ENCODE measurements around the gene STRN3. TPM values are rescaled to one million over a fixed set of nuclear protein-coding genes. Genes with fewer than 3 reads are reported as not detected.

The STRN3 gene
- total and polyA plus RNA-seq, 2 of the 4 experiments (the other 2 are of a cell fraction), result 10.8 to 78.7 TPM

DNA sequence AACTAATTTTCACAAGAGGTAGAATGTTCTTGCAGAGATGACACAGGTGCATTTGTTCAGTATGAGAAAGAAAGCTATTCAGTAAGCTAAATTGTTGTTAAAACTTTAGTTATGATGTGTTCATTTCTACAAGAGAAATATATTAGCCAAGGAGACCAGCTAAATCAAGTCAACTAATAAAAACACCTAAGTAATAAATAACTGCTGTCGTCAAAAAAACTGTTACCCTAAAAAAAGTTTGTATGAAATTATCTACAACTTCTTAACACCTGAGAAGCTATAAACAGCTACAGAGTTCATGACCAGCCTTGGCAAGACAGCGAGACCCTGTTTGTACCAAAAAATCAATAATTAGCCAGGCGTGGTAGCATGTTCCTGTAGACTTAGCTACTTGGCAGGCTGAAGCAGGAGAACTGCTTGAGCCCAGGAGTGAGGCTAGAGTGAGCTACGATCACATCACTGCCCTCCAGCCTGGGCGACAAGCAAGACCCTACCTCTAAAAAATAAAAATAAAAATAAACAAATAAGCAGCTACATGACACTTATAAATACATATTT lies 68.3 kb downstream of the STRN3 start:
- dilution Hi-C loops (cut with HindIII; ENCODE audit: low sequenced_read_pairs, unreplicated experiment), result no loop called here
- no peaks in the 10 kb centered on the region for H3K27me3 ChIP-seq (ENCODE audit: control insufficient read depth, insufficient read depth, low read length)
- in situ Hi-C loops (cut with MboI; ENCODE audit: low sequenced_read_pairs), result no loop called here
- no peak overlapping the region for H3K4me3 ChIP-seq (ENCODE audit: insufficient read depth, low read depth, low read length)
- H3K18ac ChIP-seq (ENCODE audit: low read depth, low read length), result no peak overlapping the region
- no peak overlapping the region for H3K14ac ChIP-seq (replicated peaks; ENCODE audit: low read depth, low read length)
- peaks cover 4% of the 10 kb centered on the region; the same call in 1 of the 2 replicates for H3K9me1 ChIP-seq (ENCODE audit: insufficient read depth, low read length)
- WGBS, 2 experiments (ENCODE audit: extremely low coverage in 2 of 2, insufficient read length in 1 of 2), result 80% methylated on average over 1 of the region's 5 CpGs; no CpG with 5 or more reads in 1 of the 2 experiments
- H4K8ac ChIP-seq (ENCODE audit: low read depth in 2 of 2, low read length in 2 of 2), result no peak overlapping the region
- H2BK5ac ChIP-seq (ENCODE audit: low read depth, low read length, poor library complexity, severe bottlenecking), result no peak overlapping the region
- H2BK20ac ChIP-seq (ENCODE audit: low read depth, low read length), result no peak overlapping the region
- intact Hi-C loops (cut with micrococcal nuclease), result no loop called here
- peaks cover 22 to 54% of the 10 kb centered on the region in 2 experiments for H3K79me1 ChIP-seq (ENCODE audit: low read depth in 1 of 2, low read length in 2 of 2)
- DNase-seq, result no peak
- H3K4me1 ChIP-seq (ENCODE audit: control insufficient read depth, insufficient read depth, low read length), result no peaks in the 10 kb centered on the region
- no peak overlapping the region for H2AFZ ChIP-seq (replicated peaks; ENCODE audit: low read length, poor library complexity)
- TF ChIP-seq MAFK (IDR thresholded peaks at IDR 0.05; ENCODE audit: low read depth, low read length) (no peak), RCOR1 (IDR thresholded peaks at IDR 0.05; ENCODE audit: insufficient replicate concordance, low read length) (no peak), NFE2L2 (IDR thresholded peaks at IDR 0.05; ENCODE audit: low read depth, low read length) (no peak), MXI1 (IDR thresholded peaks at IDR 0.05; ENCODE audit: borderline replicate concordance, low read depth, low read length) (no peak), CHD1 (IDR thresholded peaks at IDR 0.05; ENCODE audit: low read depth, low read length) (no peak), RAD21 (IDR thresholded peaks at IDR 0.05; ENCODE audit: low read length) (no peak)
- no peak overlapping the region for H3K4ac ChIP-seq (ENCODE audit: low read depth, low read length)
- BruUV-seq (replicated peaks), result no TSS peak
- no peaks in the 10 kb centered on the region for H3K9me3 ChIP-seq (ENCODE audit: control insufficient read depth, insufficient read depth, low read length)
- no peak overlapping the region for H2AK5ac ChIP-seq (ENCODE audit: low read depth, low read length)
- no peak overlapping the region for H2BK120ac ChIP-seq (ENCODE audit: low read depth, low read length)
- peaks cover 8% of the 10 kb centered on the region for H3K36me3 ChIP-seq (ENCODE audit: control insufficient read depth, insufficient read depth, low read length)
- H2BK15ac ChIP-seq (ENCODE audit: low read depth, low read length), result no peak overlapping the region
- H4K5ac ChIP-seq (ENCODE audit: low read depth, low read length), result no peak overlapping the region
- peaks cover 51% of the 10 kb centered on the region for H4K20me1 ChIP-seq (ENCODE audit: insufficient read depth, low read length)
- H3K23ac ChIP-seq (ENCODE audit: low read depth, low read length), result no peak overlapping the region
- H3K4me2 ChIP-seq (ENCODE audit: low read depth, low read length), result no peak overlapping the region
- H3K27ac ChIP-seq (ENCODE audit: insufficient read depth, low read length), result no peak overlapping the region
- no peak overlapping the region for H3K56ac ChIP-seq (ENCODE audit: extremely low read depth, insufficient read depth, low read length)
- ATAC-seq (ENCODE audit: low read depth), result no peak
- POLR2A ChIA-PET (ENCODE audit: unreplicated experiment), result no interaction called here
- no peak overlapping the region for H3K9ac ChIP-seq (ENCODE audit: low read depth, low read length)
- no peak overlapping the region for H2AK9ac ChIP-seq (replicated peaks; ENCODE audit: low read depth, low read length, poor library complexity)
- CTCF ChIA-PET, result interaction anchor here (0.7 kb wide), 1 partner anchor 1297 kb away, joined by 3 read pairs; no protein-coding TSS in a partner anchor
- no peak overlapping the region for H4K91ac ChIP-seq (ENCODE audit: insufficient read depth, low read depth, low read length)

All from IMR-90 (cell line).